ENCODE measurements around the gene RPE.

The RPE gene

DNA sequence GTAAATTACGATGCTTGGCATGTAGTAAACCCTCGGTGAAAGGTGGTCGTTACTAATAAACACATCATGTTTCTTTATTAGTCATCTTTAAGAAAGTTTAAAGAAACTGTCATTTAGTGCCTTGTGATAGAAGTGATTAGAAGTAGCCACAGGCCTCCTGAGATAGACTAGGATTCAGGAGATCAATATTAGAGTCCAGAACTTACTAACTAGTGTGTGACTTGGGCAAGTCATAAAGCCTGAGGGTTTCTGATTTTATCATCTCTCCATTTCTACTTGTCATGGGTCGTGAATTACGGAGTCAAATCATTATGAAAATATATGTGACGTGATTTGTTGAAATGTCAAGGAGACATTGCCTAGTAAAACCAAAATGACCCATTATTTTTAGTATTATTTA lies 6.7 kb downstream of the RPE start:
- TF ChIP-seq CEBPB (IDR thresholded peaks at IDR 0.05): no peak
- TF ChIP-seq TEAD4 (IDR thresholded peaks at IDR 0.05): no peak
- TF ChIP-seq FOXM1 (IDR thresholded peaks at IDR 0.05; ENCODE audit: borderline replicate concordance, low read depth): no peak
- TF ChIP-seq TCF12 (IDR thresholded peaks at IDR 0.05; ENCODE audit: low read depth): no peak
- TF ChIP-seq YY1 (IDR thresholded peaks at IDR 0.05; ENCODE audit: low read depth): no peak
- no peak for TF ChIP-seq USF1 (IDR thresholded peaks at IDR 0.05)
- no peak for TF ChIP-seq NFIC (IDR thresholded peaks at IDR 0.05)
- no peak for TF ChIP-seq TAF1 (IDR thresholded peaks at IDR 0.05; ENCODE audit: low read depth)
- no peak for TF ChIP-seq EP300 (IDR thresholded peaks at IDR 0.05; ENCODE audit: borderline replicate concordance)
- TF ChIP-seq, protein P1, sequence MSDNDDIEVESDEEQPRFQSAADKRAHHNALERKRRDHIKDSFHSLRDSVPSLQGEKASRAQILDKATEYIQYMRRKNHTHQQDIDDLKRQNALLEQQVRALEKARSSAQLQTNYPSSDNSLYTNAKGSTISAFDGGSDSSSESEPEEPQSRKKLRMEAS (IDR thresholded peaks at IDR 0.05): no peak

- no peak for TF ChIP-seq TAF1 (IDR thresholded peaks at IDR 0.05; ENCODE audit: low read depth)
- no peak for TF ChIP-seq RAD21 (IDR thresholded peaks at IDR 0.05; ENCODE audit: low read depth)
- TF ChIP-seq, protein P1 (IDR thresholded peaks at IDR 0.05): no peak
- no peak for TF ChIP-seq EGR1 (IDR thresholded peaks at IDR 0.05)
- TF ChIP-seq ZBTB7A (IDR thresholded peaks at IDR 0.05; ENCODE audit: low read depth): no peak
- no peak for TF ChIP-seq USF1 (IDR thresholded peaks at IDR 0.05)
- TF ChIP-seq CEBPB (IDR thresholded peaks at IDR 0.05): no peak
- no peak for TF ChIP-seq CREB1 (IDR thresholded peaks at IDR 0.05; ENCODE audit: low read depth)
- no peak for TF ChIP-seq NFIC (IDR thresholded peaks at IDR 0.05)
- no peak for TF ChIP-seq TCF12 (IDR thresholded peaks at IDR 0.05; ENCODE audit: low read depth)
- TF ChIP-seq FOXM1 (IDR thresholded peaks at IDR 0.05; ENCODE audit: borderline replicate concordance, low read depth): no peak
- no peak for TF ChIP-seq YY1 (IDR thresholded peaks at IDR 0.05; ENCODE audit: low read depth)
- no peak for TF ChIP-seq EP300 (IDR thresholded peaks at IDR 0.05; ENCODE audit: borderline replicate concordance)
- TF ChIP-seq REST (IDR thresholded peaks at IDR 0.05; ENCODE audit: low read depth): no peak
- no peak for TF ChIP-seq TEAD4 (IDR thresholded peaks at IDR 0.05)
Observed at GRCh38 chr2:210009896-210010295, 7.5 kb downstream of the RPE start.

DNA sequence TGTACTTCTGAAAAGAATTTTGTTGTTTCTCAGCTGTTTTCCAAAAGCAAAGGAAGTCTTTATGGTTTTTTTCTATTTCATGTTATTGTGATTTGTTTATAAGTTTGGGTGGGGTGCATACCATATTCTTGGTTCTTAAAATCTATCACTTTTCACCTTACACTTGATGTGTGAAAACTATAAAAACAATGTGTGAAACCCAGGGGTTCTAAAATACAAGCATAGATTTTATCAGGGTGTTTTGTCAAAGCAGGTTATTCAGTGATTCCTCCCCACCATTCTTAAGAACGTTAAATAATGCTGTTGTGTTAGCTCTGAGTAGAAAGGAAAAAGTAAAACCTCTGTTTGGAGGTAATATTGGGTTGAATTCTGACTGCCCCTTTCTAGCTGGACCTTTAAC lies 17.7 kb downstream of the RPE start:
- no peak for TF ChIP-seq EP300 (IDR thresholded peaks at IDR 0.05; ENCODE audit: borderline replicate concordance)
- TF ChIP-seq CREB1 (IDR thresholded peaks at IDR 0.05; ENCODE audit: low read depth): no peak
- TF ChIP-seq REST (IDR thresholded peaks at IDR 0.05; ENCODE audit: low read depth): no peak
- no peak for TF ChIP-seq TCF12 (IDR thresholded peaks at IDR 0.05; ENCODE audit: low read depth)

GRCh38 chr2:210022824-210023223 lies 20.4 kb downstream of the RPE start:
- TF ChIP-seq REST (IDR thresholded peaks at IDR 0.05; ENCODE audit: low read depth): no peak
- no peak for TF ChIP-seq FOXM1 (IDR thresholded peaks at IDR 0.05; ENCODE audit: borderline replicate concordance, low read depth)
- TF ChIP-seq CEBPB (IDR thresholded peaks at IDR 0.05): no peak
- TF ChIP-seq TEAD4 (IDR thresholded peaks at IDR 0.05): no peak
- TF ChIP-seq EP300 (IDR thresholded peaks at IDR 0.05; ENCODE audit: borderline replicate concordance): no peak
- no peak for TF ChIP-seq EGR1 (IDR thresholded peaks at IDR 0.05)
- no peak for TF ChIP-seq TCF12 (IDR thresholded peaks at IDR 0.05; ENCODE audit: low read depth)
- TF ChIP-seq, protein P1 (IDR thresholded peaks at IDR 0.05): no peak
- TF ChIP-seq CREB1 (IDR thresholded peaks at IDR 0.05; ENCODE audit: low read depth): no peak
- TF ChIP-seq TAF1 (IDR thresholded peaks at IDR 0.05; ENCODE audit: low read depth): no peak
- no peak for TF ChIP-seq NFIC (IDR thresholded peaks at IDR 0.05)
- no peak for TF ChIP-seq RAD21 (IDR thresholded peaks at IDR 0.05; ENCODE audit: low read depth)
- TF ChIP-seq USF1 (IDR thresholded peaks at IDR 0.05): no peak
- TF ChIP-seq ZBTB7A (IDR thresholded peaks at IDR 0.05; ENCODE audit: low read depth): no peak
- no peak for TF ChIP-seq YY1 (IDR thresholded peaks at IDR 0.05; ENCODE audit: low read depth)

Measured in Ishikawa (cell line).